ENCODE data around the gene CELA2B. TPM values are rescaled to one million over a fixed set of nuclear protein-coding genes. Genes with fewer than 3 reads are reported as not detected.
A peak's percentile ranks its signal among the peaks of the same experiment; 100 is the strongest.
"Not testable (repeated sequence)": the region's sequence is repeated elsewhere in the genome, so short reads cannot be mapped to it uniquely, and the experiment has no call there.

CELA2B gene
- total and polyA plus RNA-seq, 9 of the 15 experiments (the other 6 are each of a cell fraction or from before 2014, with no cell fraction given), result 0.25 to 2.1 (median 0.38) TPM; not detected in 5

DNA sequence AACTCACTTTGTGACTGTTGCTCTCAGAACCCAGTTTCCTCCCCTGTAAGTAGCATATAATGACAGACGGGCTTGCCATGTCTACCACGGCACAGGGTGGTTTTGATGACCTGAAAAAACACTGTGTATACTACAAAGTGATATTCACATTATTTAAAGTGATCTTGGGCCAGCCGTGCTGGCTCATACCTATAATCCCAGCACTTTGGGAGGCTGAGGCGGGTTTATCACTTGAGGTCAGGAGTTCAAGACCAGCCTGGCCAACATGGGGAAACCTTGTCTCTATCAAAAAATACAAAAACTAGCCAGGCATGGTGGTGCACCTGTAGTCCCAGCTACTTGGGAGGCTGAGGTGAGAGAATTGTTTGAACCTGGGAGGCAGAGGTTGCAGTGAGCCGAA, 38.7 kb downstream of the CELA2B start:
- CTCF ChIA-PET (ENCODE audit: low intra/inter-chr PET ratio); H3K9me3 ChIP-seq (replicated peaks; ENCODE audit: control insufficient read depth, insufficient read depth, low read depth, low read length); DNase-seq (ENCODE audit: extremely low read depth in 1 of 4, low spot score in 3 of 4); BruUV-seq (replicated peaks); H4K20me1 ChIP-seq (replicated peaks; ENCODE audit: control insufficient read depth, insufficient read depth, low read length); H3K9ac ChIP-seq (ENCODE audit: insufficient read depth in 1 of 2, low read depth in 2 of 2, low read length in 2 of 2); in situ Hi-C loops (cut with MboI); H3K9me1 ChIP-seq (ENCODE audit: control insufficient read depth, insufficient read depth, low read length); ATAC-seq; H2AFZ ChIP-seq (ENCODE audit: low read depth, low read length); H3K4me3 ChIP-seq; H3K27me3 ChIP-seq (ENCODE audit: control insufficient read depth in 2 of 2, insufficient read depth in 2 of 2, low read length in 2 of 2); intact Hi-C loops (cut with micrococcal nuclease): not testable (repeated sequence)
- POLR2A ChIA-PET, result interaction anchor here (0.7 to 2.9 kb wide), 6 partner anchors 9 to 1016 kb away, joined by 3 to 19 read pairs (median 4); partner anchors contain the start of gene CASP9
- Histone ChIP-seq H3K27ac (ENCODE audit: extremely low read depth, low read depth, low read length) (peak overlapping the region; percentile 67), H3K79me2 (ENCODE audit: control insufficient read depth, insufficient read depth, low read length) (peaks cover 27% of the 10 kb centered on the region), H3K4me1 (replicated peaks in 1 of 2; ENCODE audit: control insufficient read depth in 2 of 2, insufficient read depth in 2 of 2, low read length in 2 of 2) (peaks cover 13 to 17% of the 10 kb centered on the region in 2 experiments), H3K4me2 (ENCODE audit: insufficient read depth, low read length) (peak overlapping the region; percentile 3; the same call in 1 of the 2 replicates), H3K36me3 (ENCODE audit: control insufficient read depth, insufficient read depth, low read length) (peaks cover 55% of the 10 kb centered on the region)
- peak; percentile 68; the same call in 1 of the 2 replicates for TF ChIP-seq ZNF589 (CRISPR knock-in tag; IDR thresholded peaks at IDR 0.05; ENCODE audit: low read depth)
- 0 out of 2 replicates have a peak, but pooled peaks have one; percentile 21 for TF ChIP-seq DMBX1 (CRISPR knock-in tag; IDR thresholded peaks at IDR 0.05; ENCODE audit: borderline replicate concordance)
- 0 out of 2 replicates have a peak, but pooled peaks have one; percentile 52 for TF ChIP-seq ZNF311 (CRISPR knock-in tag; IDR thresholded peaks at IDR 0.05)
- TF ChIP-seq NFXL1 (CRISPR knock-in tag; IDR thresholded peaks at IDR 0.05), result 0 out of 2 replicates have a peak, but pooled peaks have one; percentile 60
- TF ChIP-seq CXXC5 (CRISPR knock-in tag; IDR thresholded peaks at IDR 0.05), result 0 out of 2 replicates have a peak, but pooled peaks have one; percentile 13
- TF ChIP-seq, protein P1, sequence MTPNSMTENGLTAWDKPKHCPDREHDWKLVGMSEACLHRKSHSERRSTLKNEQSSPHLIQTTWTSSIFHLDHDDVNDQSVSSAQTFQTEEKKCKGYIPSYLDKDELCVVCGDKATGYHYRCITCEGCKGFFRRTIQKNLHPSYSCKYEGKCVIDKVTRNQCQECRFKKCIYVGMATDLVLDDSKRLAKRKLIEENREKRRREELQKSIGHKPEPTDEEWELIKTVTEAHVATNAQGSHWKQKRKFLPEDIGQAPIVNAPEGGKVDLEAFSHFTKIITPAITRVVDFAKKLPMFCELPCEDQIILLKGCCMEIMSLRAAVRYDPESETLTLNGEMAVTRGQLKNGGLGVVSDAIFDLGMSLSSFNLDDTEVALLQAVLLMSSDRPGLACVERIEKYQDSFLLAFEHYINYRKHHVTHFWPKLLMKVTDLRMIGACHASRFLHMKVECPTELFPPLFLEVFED (CRISPR knock-in tag; conservative IDR thresholded peaks at IDR 0.05), result 0 out of 2 replicates have a peak, but pooled peaks have one; percentile 31
- peak; percentile 51 for FAIRE-seq
- 57% methylated on average over 5 of the region's 5 CpGs for WGBS (ENCODE audit: insufficient coverage, low coverage, missing lambda C conversion rate)
